NCI-H1417 treated with DMSO at 0.1 percent for 48 hours (cell line): Measurements from ENCODE around the gene ACTA2.
A peak's percentile ranks its signal among the peaks of the same experiment; 100 is the strongest.
"Not testable (repeated sequence)": the region's sequence is repeated elsewhere in the genome, so short reads cannot be mapped to it uniquely, and the experiment has no call there.

ENCODE experiments used
- DNase-seq: peaks from one replicate; lab custom pipeline; 2025; lab: John Stamatoyannopoulos, UW

Gene ACTA2

GRCh38 chr10:88949912-88950837 lies 2.4 kb downstream of the ACTA2 start:
- DNase-seq = no peak

- DNase-seq = no peak
These were observed 3.5 kb downstream of the ACTA2 start for GRCh38 chr10:88949051-88949450.

GRCh38 chr10:88946965-88947590 lies 5.5 kb downstream of the ACTA2 start:
- no peak for DNase-seq

GRCh38 chr10:88946200-88946599 lies 6.4 kb downstream of the ACTA2 start:
- DNase-seq = no peak

GRCh38 chr10:88944813-88945212 lies 7.8 kb downstream of the ACTA2 start:
- no peak for DNase-seq

- no peak for DNase-seq
These were observed 8.8 kb downstream of the ACTA2 start for GRCh38 chr10:88943778-88944177.

GRCh38 chr10:88941026-88941425 lies 11.5 kb downstream of the ACTA2 start:
- DNase-seq = no peak

- DNase-seq = no peak
These were observed 13.6 kb downstream of the ACTA2 start for GRCh38 chr10:88938938-88939337.

GRCh38 chr10:88938039-88938438 lies 14.5 kb downstream of the ACTA2 start:
- no peak for DNase-seq

GRCh38 chr10:88936656-88937055 lies 15.9 kb downstream of the ACTA2 start:
- DNase-seq = no peak

- DNase-seq = peak; percentile 4
These were observed 17.5 kb downstream of the ACTA2 start for GRCh38 chr10:88934900-88935672.

GRCh38 chr10:88933564-88933963 lies 19.0 kb downstream of the ACTA2 start:
- no peak for DNase-seq

- DNase-seq = peak; percentile 32
These were observed 19.9 kb downstream of the ACTA2 start for GRCh38 chr10:88932539-88933256.

- DNase-seq = not testable (repeated sequence)
These were observed 20.5 kb downstream of the ACTA2 start for GRCh38 chr10:88932029-88932428.

- no peak for DNase-seq
These were observed 21.0 kb downstream of the ACTA2 start for GRCh38 chr10:88931548-88931947.

- no peak for DNase-seq
These were observed 24.3 kb downstream of the ACTA2 start for GRCh38 chr10:88928254-88928653.

- no peak for DNase-seq
These were observed 25.2 kb downstream of the ACTA2 start for GRCh38 chr10:88927416-88927690.

- no peak for DNase-seq
These were observed 25.8 kb downstream of the ACTA2 start for GRCh38 chr10:88926566-88927415.

- DNase-seq = no peak
These were observed 29.1 kb downstream of the ACTA2 start for GRCh38 chr10:88923520-88923919.

- DNase-seq = no peak
These were observed 30.5 kb downstream of the ACTA2 start for GRCh38 chr10:88922041-88922440.

- no peak for DNase-seq
These were observed 31.5 kb downstream of the ACTA2 start for GRCh38 chr10:88920986-88921593.
